GM18951 (cell line): Measurements from ENCODE around the gene NUBPL.
"Not testable (repeated sequence)": the region's sequence is repeated elsewhere in the genome, so short reads cannot be mapped to it uniquely, and the experiment has no call there.

Experiments
- POLR2A ChIP-seq: IDR thresholded peaks from 4 replicates; pipeline ENCODE4 v1.6.1; 2011; ENCODE audit warnings: mild to moderate bottlenecking; ENCODE audit not compliant: insufficient read length, insufficient read depth; ENCODE audit errors: extremely low read depth
- in situ Hi-C: fragments of 300-500 bp; cut with MboI; formaldehyde crosslinking; loops from one replicate; pipeline ENCODE4 v1.12.0; 2022; ENCODE audit warnings: low sequenced_read_pairs, mixed read lengths, inconsistent platforms; ENCODE audit not compliant: unreplicated experiment

The NUBPL gene

DNA sequence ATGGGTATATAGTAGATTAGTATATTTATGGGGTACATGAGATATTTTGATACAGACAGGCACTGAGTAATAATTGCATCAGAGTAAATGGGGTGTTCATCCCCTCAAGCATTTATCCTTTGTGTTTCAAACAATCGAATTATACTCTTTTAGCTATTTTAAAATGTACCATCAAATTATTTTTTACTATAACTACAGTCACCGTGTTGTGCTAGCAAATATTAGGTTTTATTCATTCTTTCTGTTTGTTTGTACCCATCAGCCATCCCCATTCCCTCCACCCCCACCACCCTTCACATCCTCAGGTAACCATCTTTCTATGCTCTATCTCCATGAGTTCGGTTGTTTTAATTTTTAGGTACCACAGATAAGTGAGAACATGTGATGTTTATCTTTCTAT lies 115.8 kb downstream of the NUBPL start:
- TF ChIP-seq POLR2A, result no peak
- in situ Hi-C loops, result no loop called here

DNA sequence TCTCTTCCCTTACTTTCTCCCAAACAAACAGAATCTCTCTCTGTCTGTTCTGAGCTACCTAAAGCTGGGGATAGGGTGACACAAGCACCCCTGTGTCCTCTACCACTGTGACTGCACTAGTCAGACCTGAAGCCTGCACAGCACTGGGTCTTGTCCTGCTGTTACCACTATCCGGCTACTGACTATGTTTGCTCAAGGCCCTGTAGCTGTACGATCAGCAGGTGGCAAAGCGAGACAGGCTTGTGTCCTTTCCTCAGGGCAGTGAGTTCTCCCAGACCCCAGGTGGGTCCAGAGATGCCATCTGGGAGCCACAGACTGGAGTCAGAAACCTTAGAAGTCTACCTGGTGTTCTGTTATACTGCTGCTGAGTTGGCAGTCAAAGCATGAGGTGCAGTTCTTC lies 116.4 kb downstream of the NUBPL start:
- no peak for TF ChIP-seq POLR2A
- in situ Hi-C loops, result no loop called here

DNA sequence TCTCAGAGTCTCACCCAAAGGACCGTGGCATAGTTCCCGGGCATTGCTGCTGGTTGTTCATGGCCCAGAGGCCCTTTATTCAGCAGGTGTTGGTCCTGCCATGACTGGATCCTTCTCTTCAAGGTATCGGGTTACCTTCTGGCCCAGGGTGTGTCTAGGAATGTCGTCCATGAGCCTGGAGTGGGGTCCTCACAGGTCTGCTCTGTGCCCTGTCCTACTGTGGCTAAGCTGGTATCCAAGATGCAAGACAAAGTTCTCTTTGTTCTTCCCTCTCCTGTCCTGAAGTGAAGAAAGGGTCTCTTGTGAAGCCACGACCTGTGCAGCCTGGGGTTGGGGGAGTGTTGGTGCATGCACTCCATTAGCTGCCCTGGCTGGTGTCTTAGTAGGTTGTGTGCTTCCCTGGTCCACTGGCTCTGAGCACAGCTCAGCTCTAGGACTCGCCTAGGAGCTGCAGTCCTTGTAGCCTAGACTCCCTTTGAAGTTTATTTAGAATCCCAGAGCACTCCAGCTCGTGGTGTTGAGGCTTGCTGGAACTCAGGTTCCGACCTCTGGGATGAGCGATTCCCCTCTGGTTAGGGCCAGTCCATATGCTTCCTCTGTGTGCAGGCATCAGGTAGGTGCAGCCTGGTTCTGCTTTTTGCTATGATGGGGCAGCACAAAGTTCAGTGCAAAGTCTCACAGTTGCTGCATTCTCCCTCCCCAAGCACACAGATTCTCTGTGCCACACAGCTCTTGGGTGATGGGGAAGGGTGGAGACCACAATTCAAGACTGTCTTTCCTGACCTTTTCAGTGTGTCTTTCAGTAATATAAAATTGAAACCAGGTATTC lies 117.4 kb downstream of the NUBPL start:
- no peak for TF ChIP-seq POLR2A
- in situ Hi-C loops, result no loop called here

DNA sequence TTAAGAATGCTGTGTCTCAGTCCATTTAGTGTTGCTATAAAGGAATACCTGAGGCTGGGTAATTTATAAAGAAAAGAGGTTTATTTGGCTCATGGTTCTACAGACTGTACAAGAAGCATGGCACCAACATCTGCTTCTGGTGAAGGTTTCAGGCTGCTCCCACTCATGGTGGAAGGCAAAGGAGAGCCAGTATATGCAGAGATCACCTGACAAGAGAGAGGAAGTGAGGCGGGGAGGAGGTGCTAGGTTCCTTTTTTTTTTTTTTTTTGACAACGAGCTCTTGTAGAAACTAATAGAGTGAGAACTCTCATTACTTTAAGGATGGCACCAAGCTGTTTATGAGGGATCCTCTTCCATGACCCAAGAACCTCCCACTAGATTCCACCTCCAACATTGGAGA lies 121.6 kb downstream of the NUBPL start:
- TF ChIP-seq POLR2A, result no peak
- in situ Hi-C loops, result no loop called here

DNA sequence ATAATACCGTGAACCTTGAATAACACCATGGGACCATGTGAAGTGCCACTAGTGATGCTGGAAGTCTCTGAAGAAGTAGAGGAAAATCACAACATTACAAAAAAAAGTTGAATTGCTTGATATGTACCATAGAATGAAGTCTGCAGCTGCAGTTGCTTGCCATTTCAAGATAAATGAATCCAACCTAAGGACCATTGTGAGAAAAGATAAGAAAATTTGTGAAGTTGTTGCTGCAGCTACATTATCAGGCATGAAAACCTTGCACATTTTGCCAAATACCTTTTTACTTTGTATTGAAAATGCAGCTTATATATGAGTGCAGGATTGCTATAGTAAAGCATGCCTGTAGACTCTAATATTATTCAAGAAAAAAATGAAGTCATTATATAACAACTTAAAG lies 126.5 kb downstream of the NUBPL start:
- in situ Hi-C loops, result no loop called here
- no peak for TF ChIP-seq POLR2A

DNA sequence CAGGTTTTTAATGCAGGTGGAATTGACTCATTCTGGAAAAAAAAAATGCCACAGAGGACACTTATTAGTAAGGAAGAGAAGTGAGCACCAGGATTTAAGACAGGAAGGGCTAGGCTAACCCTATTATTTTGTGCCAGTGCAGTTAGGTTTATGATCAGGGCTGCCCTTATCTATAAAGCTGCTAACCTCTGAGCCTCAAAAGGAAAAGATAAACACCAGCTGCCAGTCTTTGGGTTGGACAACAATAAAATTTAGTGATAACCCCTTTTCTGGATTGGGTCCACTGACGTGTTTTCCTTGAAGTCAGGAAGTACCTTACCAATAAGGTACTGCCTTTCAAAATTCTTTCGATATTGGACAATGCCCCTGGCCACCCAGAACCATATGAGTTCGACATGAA lies 128.9 kb downstream of the NUBPL start:
- in situ Hi-C loops, result no loop called here
- TF ChIP-seq POLR2A, result no peak

DNA sequence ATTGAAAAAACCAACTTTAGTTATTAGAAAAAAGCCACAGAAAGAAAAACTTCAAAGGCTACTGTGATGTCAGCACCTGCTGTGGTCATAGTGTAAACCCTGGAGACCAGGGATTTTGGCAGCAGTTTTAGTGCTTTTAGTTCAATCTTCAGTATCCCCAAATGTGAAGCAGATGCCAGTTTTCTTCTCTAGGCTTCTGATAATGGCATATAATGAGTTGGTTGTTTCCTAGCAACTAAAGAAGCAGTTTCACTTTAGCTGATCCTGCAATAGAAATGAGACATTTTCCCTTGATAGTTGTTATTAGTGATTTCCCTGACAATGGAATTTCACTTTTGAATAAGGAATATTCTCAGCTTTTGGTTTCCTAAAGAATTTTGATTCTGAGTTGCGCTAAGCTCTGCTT lies 131.2 kb downstream of the NUBPL start:
- no peak for TF ChIP-seq POLR2A
- in situ Hi-C loops, result no loop called here

DNA sequence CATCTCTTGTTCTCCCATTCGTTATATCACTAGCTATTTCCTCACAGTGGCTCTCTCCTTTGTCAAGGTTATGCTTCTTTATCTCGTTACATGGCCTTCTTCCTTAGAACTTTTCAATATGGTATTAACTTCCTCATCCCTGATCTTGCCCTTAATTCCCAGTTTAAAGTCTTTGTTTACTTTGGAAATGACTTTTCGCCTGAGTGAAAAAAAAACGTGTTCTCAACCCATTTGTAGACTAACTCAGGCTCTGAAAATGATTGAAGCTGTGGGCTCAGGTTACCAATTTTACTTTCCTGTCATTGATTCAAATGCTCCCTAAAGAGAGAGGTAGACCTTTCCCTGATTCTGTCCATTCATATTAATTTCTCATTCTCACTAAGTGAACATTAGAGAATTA lies 135.2 kb downstream of the NUBPL start:
- TF ChIP-seq POLR2A, result no peak
- in situ Hi-C loops, result no loop called here

DNA sequence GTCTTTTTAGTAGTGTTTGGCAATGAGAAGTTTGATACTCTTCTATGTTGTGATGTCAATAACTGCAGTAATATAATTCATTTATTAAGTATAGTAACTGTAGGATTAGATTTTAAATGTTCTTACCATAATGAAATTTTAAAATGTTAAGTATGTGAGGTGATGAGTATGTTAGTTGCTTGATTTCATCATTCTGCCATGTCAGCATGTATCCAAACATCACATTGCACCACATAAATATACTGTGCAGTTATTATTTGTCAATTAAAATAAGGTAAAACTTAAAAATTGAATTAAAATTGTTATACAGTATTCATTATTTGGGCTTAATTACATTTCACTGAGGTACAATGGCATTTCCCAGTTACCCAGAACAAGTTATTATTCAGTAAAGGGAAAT lies 138.6 kb downstream of the NUBPL start:
- in situ Hi-C loops, result no loop called here
- TF ChIP-seq POLR2A, result no peak

DNA sequence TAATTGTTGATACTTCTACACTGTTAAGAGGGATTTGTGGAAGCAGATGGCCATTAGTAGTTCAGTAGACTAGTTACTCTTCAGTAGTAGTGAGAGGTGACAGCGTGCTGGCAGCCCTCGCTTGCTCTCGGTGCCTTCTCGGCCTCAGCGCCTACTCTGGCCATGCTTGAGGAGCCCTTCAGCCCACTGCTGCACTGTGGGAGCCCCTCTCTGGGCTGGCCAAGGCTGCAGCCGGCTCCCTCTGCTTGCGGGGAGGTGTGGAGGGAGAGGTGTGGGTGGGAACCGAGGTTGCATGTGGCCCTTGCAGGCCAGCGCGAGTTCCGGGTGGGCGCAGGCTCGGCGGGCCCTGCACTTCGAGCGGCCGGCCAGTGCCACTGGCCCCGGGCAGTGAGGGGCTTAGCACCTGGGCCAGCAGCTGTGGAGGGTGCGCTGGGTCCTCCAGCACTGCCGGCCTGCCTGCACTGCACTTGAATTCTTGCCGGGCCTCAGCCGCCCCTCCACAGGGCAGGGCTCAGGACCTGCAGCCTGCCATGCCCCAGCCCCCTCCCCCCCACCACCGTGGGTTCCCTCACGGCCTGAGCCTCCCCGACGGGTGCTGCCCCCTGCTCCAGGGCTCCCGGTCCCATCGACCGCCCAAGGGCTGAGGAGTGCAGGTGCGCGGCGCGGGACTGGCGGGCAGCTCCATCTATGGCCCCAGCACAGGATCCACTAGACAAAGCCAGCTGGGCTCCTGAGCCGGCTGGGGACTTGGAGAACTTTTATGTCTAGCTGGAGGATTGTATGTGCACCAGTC lies 139.3 kb downstream of the NUBPL start:
- in situ Hi-C loops, result no loop called here
- TF ChIP-seq POLR2A, result no peak

DNA sequence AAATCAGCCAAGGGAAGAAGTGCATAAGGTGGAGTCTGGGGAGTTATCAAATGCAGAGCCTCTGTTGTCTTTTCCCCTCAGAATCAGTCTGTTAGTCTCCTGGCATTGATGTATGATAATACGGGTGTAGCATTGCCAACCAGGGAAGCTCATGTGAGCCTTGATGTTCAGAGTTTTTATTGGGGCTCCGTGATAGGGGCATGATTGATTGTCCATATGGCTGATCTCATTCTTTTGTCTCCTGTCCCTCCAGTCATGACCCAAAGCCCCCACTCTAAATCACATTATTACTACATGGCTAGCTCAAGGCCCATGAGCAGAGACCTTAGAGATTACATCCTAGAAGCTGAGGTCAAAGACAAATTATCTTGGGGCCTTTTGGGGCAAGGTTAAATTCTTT lies 140.9 kb downstream of the NUBPL start:
- in situ Hi-C loops, result no loop called here

DNA sequence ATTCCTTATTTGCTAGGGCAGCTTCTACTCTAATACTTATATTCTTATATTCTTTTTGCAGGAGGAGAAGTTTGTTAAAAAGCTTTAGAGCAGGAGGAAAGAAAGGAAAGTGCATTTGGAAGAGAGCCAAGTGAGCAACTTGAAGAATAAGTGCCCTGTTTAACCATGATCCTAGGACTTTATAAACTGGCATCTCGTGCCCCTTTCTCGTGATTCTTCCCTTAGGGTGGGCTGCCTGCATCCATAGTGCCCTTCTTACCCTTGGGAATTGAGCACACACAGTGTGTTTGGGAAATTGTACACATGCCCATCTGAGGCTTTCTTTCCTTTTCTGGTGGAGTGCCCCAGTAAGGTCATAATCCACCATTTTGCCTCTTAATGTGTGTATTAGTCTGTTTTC lies 141.9 kb downstream of the NUBPL start:
- in situ Hi-C loops, result no loop called here
- TF ChIP-seq POLR2A, result no peak

More for the DNA sequence above, 140.9 kb downstream of the NUBPL start:
- no peak for TF ChIP-seq POLR2A

DNA sequence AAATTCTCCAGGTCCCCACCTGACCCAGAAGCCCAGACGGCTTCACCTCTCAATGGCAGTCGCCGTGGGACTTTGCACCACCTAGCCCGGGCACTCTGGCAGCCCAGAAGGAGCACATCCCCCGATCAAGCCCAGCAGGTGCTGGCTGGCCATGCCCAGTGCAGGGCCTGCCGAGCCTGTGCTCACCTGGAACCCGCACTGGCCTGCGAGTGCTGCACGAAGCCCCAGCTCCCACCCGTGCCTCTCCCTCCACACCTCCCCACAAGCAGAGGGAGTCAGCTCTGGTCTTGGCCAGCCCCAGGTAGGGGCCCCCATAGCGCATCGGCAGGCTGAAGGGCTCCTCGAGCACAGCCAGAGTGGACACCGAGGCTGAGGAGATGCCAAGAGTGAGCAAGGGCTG lies 144.5 kb downstream of the NUBPL start:
- in situ Hi-C loops, result no loop called here
- no peak for TF ChIP-seq POLR2A

DNA sequence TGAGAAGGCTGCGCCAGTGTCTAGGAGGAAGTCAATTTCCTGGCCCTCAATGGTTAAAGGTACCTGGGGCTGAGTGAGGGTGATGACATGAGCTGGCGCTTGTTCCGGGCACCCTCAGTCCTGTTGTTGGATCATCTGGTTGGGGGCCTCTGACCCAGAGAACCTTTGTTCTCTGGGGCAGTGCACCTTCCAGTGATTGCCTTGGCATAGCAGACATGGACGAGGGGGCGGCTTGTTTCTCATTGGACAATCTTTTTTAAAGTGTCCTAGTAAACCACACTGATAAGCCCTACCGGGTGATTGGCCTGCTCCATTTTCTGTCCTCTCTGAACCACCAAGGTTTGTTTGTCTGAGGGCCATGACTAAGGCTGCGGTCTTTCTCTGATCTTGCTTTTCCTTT lies 147.5 kb downstream of the NUBPL start:
- in situ Hi-C loops, result not testable (repeated sequence)
